SJSA1 (cell line): ENCODE results near the gene MYH10. TPM values are rescaled to one million over a fixed set of nuclear protein-coding genes. Genes with fewer than 3 reads are reported as not detected.
"Not testable (repeated sequence)": the region's sequence is repeated elsewhere in the genome, so short reads cannot be mapped to it uniquely, and the experiment has no call there.

ENCODE experiments used
- DNase-seq, 2 experiments: peaks; one replicate each; pipeline ENCODE4 v3.0.0-alpha.2; 2015 to 2020; ENCODE audit warnings: low spot score in 2 of 2, low read depth in 1 of 2
- H3K27ac ChIP-seq: fragments of 250-450 bp; sonication (Bioruptor Pico); 2 replicates; pipeline ENCODE4 v1.5.1; 2020; ENCODE audit warnings: mild to moderate bottlenecking, moderate library complexity
- H3K27me3 ChIP-seq: fragments of 250-450 bp; sonication (Bioruptor Pico); replicated peaks from 2 replicates; pipeline ENCODE4 v1.5.1; 2020; ENCODE audit warnings: mild to moderate bottlenecking, moderate library complexity
- H3K36me3 ChIP-seq: fragments of 250-450 bp; sonication (Bioruptor Pico); 2 replicates; pipeline ENCODE4 v1.5.1; 2020; ENCODE audit warnings: mild to moderate bottlenecking
- H3K4me1 ChIP-seq: fragments of 250-450 bp; sonication (Bioruptor Pico); replicated peaks from 2 replicates; pipeline ENCODE4 v1.6.1; 2021; ENCODE audit warnings: mild to moderate bottlenecking
- H3K4me3 ChIP-seq: fragments of 250-450 bp; sonication (Bioruptor Pico); 2 replicates; pipeline ENCODE4 v1.5.1; 2020; ENCODE audit warnings: mild to moderate bottlenecking
- H3K9me3 ChIP-seq: fragments of 250-450 bp; sonication (Bioruptor Pico); replicated peaks from 2 replicates; pipeline ENCODE4 v1.5.1; 2020; ENCODE audit warnings: mild to moderate bottlenecking
- total RNA-seq: library from RNA; depleted of rRNA; stranded (reverse); fragments of >200 nt; shearing (Covaris generic); gene quantifications from 2 replicates; pipeline ENCODE4 v1.2.3, GENCODE V29; 2014

MYH10 gene
- total RNA-seq, 1 experiment from 2014 or later = 122 TPM

GRCh38 chr17:8539976-8540375, 90.5 kb downstream of the MYH10 start:
- not testable (repeated sequence) for H3K27ac ChIP-seq, H3K4me1 ChIP-seq, DNase-seq, H3K27me3 ChIP-seq, H3K9me3 ChIP-seq, H3K4me3 ChIP-seq
- H3K36me3 ChIP-seq = peaks cover 81% of the 10 kb centered on the region

GRCh38 chr17:8537734-8538133, 92.8 kb downstream of the MYH10 start:
- Histone ChIP-seq H3K4me1 (no peaks in the 10 kb centered on the region), H3K9me3 (no peaks in the 10 kb centered on the region), H3K4me3 (no peak overlapping the region), H3K27me3 (no peaks in the 10 kb centered on the region), H3K27ac (no peak overlapping the region), H3K36me3 (peaks cover 87% of the 10 kb centered on the region)
- DNase-seq = no peak

DNA sequence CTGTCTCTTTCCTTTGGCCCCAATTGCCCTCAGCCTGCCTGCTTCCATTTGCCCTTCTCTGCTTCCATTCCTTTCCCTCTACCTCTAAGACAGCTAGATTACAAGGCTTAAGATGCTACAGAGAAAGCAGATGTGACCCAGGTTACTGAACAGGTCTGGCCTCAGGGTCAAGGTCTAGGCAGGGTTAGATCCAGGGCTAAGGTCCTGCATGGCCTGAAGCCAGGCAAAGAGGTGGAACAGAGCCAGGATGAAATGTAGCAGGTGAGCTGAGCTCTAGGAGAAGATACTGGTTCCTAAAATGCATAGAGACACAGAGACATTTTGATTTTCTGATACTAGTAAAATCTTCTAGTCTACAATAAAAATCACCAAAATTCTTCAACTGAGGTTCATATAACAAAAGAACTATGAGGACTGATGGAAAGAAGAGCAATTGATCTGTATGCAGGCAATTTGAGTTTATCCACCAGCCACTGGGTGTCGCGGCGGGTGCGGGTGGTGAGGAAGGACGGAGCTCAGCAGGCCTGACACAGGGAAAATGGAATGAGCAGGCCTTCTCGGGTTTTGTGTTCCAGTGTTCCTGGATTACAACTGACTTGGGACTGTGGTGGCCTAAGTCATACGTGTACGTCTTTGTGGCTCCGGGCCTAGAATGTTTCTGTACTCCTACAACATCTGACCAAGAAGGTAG, 95.9 kb downstream of the MYH10 start:
- no peaks in the 10 kb centered on the region for H3K9me3 ChIP-seq
- H3K27ac ChIP-seq = no peak overlapping the region
- peaks cover 83% of the 10 kb centered on the region for H3K36me3 ChIP-seq
- no peaks in the 10 kb centered on the region for H3K27me3 ChIP-seq
- H3K4me3 ChIP-seq = no peak overlapping the region
- DNase-seq = no peak
- no peaks in the 10 kb centered on the region for H3K4me1 ChIP-seq

GRCh38 chr17:8532021-8532420, 98.5 kb downstream of the MYH10 start:
- Histone ChIP-seq H3K27ac (no peak overlapping the region), H3K36me3 (peaks cover 86% of the 10 kb centered on the region), H3K27me3 (no peaks in the 10 kb centered on the region), H3K4me3 (no peak overlapping the region), H3K4me1 (no peaks in the 10 kb centered on the region), H3K9me3 (no peaks in the 10 kb centered on the region)
- no peak for DNase-seq

GRCh38 chr17:8522577-8522976, 107.9 kb downstream of the MYH10 start:
- DNase-seq = no peak
- Histone ChIP-seq H3K36me3 (peaks cover 69% of the 10 kb centered on the region), H3K27me3 (no peaks in the 10 kb centered on the region), H3K27ac (no peak overlapping the region), H3K9me3 (no peaks in the 10 kb centered on the region), H3K4me1 (no peaks in the 10 kb centered on the region), H3K4me3 (no peak overlapping the region)

DNA sequence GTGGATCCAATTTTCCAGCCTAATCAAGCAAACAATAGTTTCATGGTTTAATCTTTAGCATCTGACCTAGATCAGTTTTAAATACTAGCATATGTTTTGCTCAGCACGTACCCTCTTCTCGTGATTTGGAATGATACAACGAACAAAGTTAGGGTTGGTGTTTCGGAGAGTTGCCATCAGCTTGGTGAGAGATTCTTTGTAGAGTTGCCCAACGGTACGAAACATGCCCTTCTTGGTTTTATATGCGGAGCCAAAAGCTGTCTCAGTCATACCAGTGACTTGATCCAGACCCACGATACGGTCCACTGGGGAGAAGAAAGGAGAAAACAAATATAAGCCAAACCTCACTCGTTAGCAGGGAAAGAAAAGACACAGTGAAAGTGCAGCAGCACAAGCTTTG, 109.5 kb downstream of the MYH10 start:
- Histone ChIP-seq H3K4me3 (no peak overlapping the region), H3K27ac (no peak overlapping the region), H3K4me1 (no peaks in the 10 kb centered on the region), H3K9me3 (no peaks in the 10 kb centered on the region), H3K27me3 (no peaks in the 10 kb centered on the region), H3K36me3 (peaks cover 76% of the 10 kb centered on the region)
- DNase-seq = no peak

DNA sequence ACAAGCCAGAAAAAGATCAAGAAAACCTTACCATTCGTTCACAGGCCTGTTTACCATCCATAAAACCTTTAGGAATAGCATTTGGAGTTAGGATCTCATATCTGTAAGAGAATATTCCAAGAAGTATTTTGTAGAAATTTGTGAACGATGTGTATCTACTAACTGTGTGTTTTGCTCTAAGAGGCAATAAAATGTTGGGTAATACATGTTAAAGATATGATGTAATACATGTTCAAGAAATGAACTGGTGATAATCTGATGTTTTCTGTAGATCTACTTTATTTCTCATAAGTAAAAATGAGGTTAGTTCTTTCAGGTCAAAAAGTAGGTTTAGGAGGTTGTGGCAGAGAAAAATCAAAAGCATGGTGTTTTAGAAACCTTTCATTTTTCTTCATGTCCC, 111.7 kb downstream of the MYH10 start:
- DNase-seq = no peak
- peaks cover 84% of the 10 kb centered on the region for H3K36me3 ChIP-seq
- no peaks in the 10 kb centered on the region for H3K27me3 ChIP-seq
- no peaks in the 10 kb centered on the region for H3K9me3 ChIP-seq
- no peak overlapping the region for H3K4me3 ChIP-seq
- H3K4me1 ChIP-seq = no peaks in the 10 kb centered on the region
- H3K27ac ChIP-seq = no peak overlapping the region

- no peak for DNase-seq
- Histone ChIP-seq H3K9me3 (no peaks in the 10 kb centered on the region), H3K27me3 (no peaks in the 10 kb centered on the region), H3K27ac (no peak overlapping the region), H3K4me1 (no peaks in the 10 kb centered on the region), H3K36me3 (peaks cover 84% of the 10 kb centered on the region), H3K4me3 (no peak overlapping the region)
Observed at GRCh38 chr17:8518326-8518725, 112.2 kb downstream of the MYH10 start.

DNA sequence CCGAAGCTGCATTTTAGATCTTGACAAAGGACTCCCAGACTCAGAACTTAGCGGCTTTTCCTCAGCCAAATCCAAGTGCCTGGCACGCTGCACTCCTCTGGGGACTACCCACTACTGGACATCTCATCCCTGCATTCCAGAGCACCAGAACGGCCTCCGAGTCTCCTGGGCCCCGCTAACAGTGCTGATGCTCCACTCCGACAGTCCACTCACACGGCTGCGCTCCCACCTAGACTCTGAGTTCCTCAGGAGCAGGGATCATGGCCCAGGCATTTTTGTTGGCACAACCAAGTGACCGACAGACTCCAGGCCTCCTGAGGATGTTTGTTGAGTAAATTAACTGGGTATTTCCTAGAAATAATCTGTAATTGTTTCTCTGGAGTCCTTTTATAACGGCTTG, 115.7 kb downstream of the MYH10 start:
- Histone ChIP-seq H3K9me3 (no peaks in the 10 kb centered on the region), H3K36me3 (peaks cover 92% of the 10 kb centered on the region), H3K4me3 (no peak overlapping the region), H3K27me3 (no peaks in the 10 kb centered on the region), H3K27ac (no peak overlapping the region), H3K4me1 (no peaks in the 10 kb centered on the region)
- DNase-seq = no peak

DNA sequence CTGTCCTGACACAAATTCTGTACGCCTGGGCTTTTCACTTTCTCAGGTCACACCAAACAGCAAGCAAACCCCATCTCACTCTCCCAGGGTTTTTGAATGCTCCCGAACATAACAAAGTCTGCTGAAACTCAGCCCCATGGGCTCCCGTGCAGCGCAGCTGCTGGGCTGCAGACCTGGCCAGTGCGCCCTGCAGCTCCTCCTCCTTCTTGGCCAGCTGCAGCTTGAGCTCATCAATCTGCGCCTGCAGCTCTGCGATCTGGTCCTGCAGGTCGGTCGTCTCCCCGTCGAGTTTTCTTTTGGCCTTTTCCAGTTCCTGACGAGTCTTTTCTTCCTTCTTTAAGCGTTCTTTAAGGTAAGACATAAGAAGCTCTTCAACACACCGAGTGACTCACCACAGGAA, 124.4 kb downstream of the MYH10 start:
- Histone ChIP-seq H3K36me3 (peaks cover 91% of the 10 kb centered on the region), H3K9me3 (no peaks in the 10 kb centered on the region), H3K27ac (no peak overlapping the region), H3K4me1 (no peaks in the 10 kb centered on the region), H3K27me3 (no peaks in the 10 kb centered on the region), H3K4me3 (no peak overlapping the region)
- no peak for DNase-seq

DNA sequence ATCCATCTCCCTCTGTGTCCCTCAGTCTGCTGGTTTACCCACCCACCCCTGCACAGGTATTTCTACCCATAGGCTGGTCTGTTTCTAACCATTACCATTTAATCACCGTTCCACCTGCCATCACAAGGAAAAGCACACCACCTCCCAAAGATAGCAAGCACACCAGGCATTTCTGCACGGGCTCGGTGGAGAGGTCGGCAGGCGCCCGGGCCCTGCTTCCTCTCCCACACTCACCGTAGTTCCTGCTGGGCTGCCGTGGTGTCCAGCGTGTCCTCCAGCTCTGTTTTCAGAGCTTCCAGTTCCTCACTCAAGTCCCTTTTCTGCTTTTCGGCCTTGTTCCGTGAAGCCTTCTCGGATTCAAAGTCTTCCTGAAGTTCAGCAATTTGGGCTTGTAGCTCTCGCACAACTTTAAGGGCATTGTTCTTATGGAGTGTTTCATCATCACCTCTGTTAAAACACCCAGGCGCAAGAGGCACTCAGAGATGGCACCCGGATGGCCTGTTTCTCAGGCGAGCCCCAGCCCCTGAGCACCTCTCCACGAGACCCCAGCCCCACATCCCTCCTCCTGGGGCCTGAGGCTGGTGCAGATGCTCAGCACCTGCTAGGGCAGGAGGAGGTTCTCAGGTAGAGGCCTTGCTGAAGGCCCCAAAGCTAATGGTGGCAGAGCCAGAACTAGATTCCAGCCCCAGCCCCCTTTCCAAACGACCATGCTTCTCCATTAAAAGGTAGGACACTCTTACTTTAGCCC, 125.9 kb downstream of the MYH10 start:
- no peak overlapping the region for H3K4me3 ChIP-seq
- DNase-seq = no peak
- H3K27me3 ChIP-seq = no peaks in the 10 kb centered on the region
- H3K9me3 ChIP-seq = no peaks in the 10 kb centered on the region
- H3K4me1 ChIP-seq = no peaks in the 10 kb centered on the region
- no peak overlapping the region for H3K27ac ChIP-seq
- peaks cover 94% of the 10 kb centered on the region for H3K36me3 ChIP-seq

- Histone ChIP-seq H3K36me3 (peaks cover 94% of the 10 kb centered on the region), H3K9me3 (no peaks in the 10 kb centered on the region), H3K27ac (no peak overlapping the region), H3K4me1 (no peaks in the 10 kb centered on the region), H3K27me3 (no peaks in the 10 kb centered on the region), H3K4me3 (no peak overlapping the region)
- no peak for DNase-seq
Observed at GRCh38 chr17:8503807-8504206, 126.7 kb downstream of the MYH10 start.

DNA sequence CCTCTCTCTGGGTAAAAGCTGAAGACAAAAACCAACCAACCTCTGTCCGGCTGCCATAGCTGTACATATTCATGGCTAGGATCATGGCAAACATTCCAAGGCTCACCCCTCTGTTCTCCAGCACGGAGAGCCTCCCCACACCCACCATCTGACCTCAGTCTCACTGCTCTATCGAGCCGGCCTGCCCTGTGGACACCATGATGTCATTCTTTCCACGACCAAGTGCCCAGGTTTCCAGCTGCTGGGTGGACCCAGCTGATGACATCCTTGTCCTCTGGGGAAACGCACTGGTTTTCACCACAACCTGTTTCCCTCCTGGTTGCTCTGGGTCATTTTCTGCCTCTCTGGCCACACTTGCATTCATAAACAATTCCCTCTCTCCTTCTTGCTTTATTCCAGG, 127.2 kb downstream of the MYH10 start:
- no peak overlapping the region for H3K27ac ChIP-seq
- no peaks in the 10 kb centered on the region for H3K4me1 ChIP-seq
- no peaks in the 10 kb centered on the region for H3K9me3 ChIP-seq
- H3K4me3 ChIP-seq = no peak overlapping the region
- DNase-seq = no peak
- H3K27me3 ChIP-seq = no peaks in the 10 kb centered on the region
- peaks cover 94% of the 10 kb centered on the region for H3K36me3 ChIP-seq

DNA sequence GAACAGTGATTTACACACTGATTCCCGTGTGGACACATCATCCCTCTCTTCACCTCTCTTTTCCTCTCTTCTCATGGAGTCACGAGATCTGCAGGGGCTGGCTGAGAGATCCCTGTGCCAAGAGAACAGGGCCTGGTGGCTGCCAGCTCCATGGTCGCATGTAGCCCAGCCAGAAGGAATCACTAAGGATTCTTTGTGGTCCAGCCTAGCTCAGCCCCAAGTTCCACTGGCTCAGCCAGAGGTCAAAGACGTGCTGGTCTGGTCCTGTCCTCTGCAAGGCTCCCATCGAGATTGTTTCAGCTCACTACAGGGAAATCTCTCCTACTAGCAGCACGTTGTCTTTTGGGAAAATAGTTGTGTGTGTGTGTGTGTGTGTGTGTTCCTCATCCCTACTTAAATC, 128.4 kb downstream of the MYH10 start:
- no peak for DNase-seq
- H3K27me3 ChIP-seq = no peaks in the 10 kb centered on the region
- no peak overlapping the region for H3K27ac ChIP-seq
- no peaks in the 10 kb centered on the region for H3K9me3 ChIP-seq
- peaks cover 89% of the 10 kb centered on the region for H3K36me3 ChIP-seq
- no peaks in the 10 kb centered on the region for H3K4me1 ChIP-seq
- no peak overlapping the region for H3K4me3 ChIP-seq
